ENCODE measurements around the gene NAV2.
"Not testable (repeated sequence)": the region's sequence is repeated elsewhere in the genome, so short reads cannot be mapped to it uniquely, and the experiment has no call there.

The NAV2 gene

DNA sequence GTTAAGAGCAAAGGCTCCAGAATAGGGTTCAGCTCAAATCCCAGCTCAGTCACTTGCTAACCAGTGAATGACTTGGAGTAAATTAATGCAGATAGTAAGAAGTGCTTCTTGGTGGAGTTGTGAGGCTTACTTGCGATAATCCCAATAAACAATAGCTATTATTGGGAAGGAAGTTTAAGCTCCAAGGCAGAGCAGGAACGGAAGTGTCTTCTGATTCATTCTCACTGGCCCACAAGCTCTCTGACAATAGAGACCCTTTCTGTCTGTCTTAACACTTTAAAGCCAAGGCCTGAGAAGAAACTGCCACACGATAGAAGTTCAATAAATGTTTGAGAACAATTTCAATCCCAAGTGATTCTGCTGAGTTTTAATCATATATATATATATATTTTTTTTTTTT is 292.2 kb downstream of the NAV2 start:
- TF ChIP-seq, protein P1, sequence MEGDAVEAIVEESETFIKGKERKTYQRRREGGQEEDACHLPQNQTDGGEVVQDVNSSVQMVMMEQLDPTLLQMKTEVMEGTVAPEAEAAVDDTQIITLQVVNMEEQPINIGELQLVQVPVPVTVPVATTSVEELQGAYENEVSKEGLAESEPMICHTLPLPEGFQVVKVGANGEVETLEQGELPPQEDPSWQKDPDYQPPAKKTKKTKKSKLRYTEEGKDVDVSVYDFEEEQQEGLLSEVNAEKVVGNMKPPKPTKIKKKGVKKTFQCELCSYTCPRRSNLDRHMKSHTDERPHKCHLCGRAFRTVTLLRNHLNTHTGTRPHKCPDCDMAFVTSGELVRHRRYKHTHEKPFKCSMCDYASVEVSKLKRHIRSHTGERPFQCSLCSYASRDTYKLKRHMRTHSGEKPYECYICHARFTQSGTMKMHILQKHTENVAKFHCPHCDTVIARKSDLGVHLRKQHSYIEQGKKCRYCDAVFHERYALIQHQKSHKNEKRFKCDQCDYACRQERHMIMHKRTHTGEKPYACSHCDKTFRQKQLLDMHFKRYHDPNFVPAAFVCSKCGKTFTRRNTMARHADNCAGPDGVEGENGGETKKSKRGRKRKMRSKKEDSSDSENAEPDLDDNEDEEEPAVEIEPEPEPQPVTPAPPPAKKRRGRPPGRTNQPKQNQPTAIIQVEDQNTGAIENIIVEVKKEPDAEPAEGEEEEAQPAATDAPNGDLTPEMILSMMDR (conservative IDR thresholded peaks at IDR 0.05; ENCODE audit: low read length) = no peak
- no peak for DNase-seq (ENCODE audit: low read depth)
- no peak overlapping the region for H3K4me3 ChIP-seq (ENCODE audit: low read length)

DNA sequence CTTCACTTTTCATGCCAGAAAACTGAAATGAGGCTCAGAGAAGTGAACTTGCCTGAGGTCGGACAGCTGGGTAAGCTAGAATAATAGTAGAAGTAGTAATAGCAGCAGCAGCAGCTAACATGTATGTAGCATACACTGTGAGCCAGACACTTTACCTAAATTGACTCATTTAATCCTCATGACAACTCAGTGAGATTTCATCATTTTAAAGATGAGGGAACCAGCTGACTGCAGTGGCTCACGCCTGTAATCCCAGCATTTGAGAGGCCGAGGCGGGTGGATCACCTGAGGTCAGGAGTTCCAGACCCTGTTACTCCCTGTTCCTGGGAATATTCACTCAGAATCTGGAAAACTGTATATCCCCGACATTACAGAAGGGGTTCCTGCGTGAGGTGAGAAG is 293.1 kb downstream of the NAV2 start:
- DNase-seq (ENCODE audit: low read depth) = no peak
- H3K4me3 ChIP-seq (ENCODE audit: low read length) = no peak overlapping the region
- TF ChIP-seq, protein P1 (conservative IDR thresholded peaks at IDR 0.05; ENCODE audit: low read length) = no peak

DNA sequence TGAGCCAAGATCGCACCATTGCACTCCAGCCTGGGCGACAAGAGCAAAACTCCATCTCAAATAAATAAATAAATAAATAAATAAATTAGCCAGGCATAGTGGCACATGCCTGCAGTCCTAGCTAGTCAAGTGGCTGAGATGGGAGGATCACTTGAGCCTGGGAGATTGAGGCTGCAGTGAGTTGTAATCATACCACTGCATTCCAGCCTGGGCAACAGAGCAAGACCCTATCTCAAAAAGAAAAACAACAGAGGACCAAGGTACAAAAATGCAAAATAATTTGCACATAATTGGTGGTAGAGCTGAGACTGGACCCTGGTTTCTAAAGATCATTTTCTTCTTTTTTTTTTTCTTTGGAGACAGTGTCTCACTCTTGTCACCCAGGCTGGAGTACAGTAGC is 294.0 kb downstream of the NAV2 start:
- DNase-seq (ENCODE audit: low read depth); H3K4me3 ChIP-seq (ENCODE audit: low read length): not testable (repeated sequence)

DNA sequence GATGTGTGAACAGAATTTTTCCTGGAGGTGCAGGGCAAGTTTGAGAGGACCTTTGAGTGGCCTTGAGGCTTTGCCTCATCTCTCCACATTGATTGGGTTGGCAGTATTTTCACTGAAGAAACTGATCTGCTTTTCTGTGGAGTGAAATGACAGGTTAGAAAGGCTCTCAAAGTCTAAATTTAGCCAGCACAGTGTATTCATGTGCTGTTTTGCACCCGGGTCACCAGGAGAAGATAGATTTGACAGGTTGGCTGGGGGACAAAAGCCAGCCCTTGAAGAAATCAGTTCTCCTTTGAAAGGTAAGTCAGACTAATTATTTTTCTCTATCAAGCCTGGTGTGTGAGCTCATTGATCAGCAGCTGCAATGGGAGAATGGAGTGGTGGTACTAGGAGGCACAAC is 294.7 kb downstream of the NAV2 start:
- DNase-seq (ENCODE audit: low read depth) = no peak
- TF ChIP-seq, protein P1 (conservative IDR thresholded peaks at IDR 0.05; ENCODE audit: low read length) = no peak
- H3K4me3 ChIP-seq (ENCODE audit: low read length) = no peak overlapping the region

DNA sequence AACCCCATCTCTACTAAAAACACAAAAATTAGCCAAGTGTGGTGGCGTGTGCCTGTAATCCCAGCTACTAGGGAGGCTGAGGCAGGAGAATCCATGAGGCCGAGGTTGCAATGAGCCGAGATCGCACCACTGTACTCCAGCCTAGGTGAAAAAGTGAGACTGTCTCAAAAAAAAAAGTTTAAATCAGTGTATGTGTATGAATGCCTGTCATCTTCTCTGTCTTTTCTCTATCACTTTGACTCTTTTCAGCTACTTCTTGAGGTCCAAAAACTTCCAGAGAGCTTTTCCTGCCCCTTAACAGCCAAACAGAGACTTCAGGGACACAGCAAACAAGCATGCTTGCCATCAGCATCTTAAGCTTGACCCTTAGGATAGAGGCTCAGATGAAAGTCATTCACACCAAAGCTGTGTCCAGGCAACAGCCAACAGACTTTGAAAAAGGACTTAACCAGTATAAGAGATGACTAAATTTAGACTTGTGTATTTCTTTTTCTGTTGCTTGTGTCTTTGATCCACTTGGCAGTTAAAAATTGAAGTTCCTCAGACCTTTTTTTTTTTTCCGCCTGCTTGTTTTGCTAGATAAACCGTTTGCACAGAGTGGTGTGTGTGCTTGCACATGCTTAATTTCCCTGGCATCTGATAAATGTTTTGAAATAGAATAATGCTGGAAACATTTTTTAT is 295.7 kb downstream of the NAV2 start:
- TF ChIP-seq, protein P1 (conservative IDR thresholded peaks at IDR 0.05; ENCODE audit: low read length) = no peak

DNA sequence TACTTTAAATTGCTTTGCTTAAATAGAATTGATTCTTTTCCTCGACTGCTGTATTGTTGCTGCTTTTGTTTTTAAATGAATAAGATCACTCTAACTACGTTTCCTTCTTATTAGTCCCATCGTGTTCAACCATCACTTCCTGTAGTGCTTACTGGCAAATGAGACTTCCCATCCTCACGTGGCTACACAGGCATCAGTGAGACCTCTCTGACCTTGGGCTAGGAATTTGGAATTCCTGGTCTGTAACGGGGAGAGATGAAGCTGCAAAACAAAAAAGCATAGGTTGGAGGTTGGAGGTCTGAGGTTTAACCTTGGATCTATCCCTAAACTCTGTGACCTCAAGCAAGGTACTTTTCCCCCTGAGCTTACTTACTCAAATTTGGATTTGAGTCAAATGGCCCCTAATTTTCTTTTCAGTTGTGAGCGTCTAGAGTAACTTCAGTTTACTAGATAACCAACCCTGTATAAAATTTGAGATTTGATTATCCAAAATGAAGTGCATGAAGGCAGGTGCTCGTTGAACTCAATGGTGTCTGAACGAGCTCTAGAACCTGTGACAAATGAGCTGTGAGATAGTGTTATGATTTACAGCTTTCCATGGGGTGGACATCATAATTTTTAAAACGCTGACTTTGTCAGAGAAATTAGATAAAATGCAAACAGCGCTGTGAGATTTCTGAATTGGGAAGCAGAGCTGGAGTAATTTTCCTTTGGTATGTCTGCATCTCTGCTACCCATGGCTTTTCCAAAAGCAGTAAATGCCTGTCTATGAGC is 296.4 kb downstream of the NAV2 start:
- TF ChIP-seq, protein P1 (conservative IDR thresholded peaks at IDR 0.05; ENCODE audit: low read length) = no peak
- no peak for DNase-seq (ENCODE audit: low read depth)
- no peak overlapping the region for H3K4me3 ChIP-seq (ENCODE audit: low read length)

More for the DNA sequence above, 295.7 kb downstream of the NAV2 start:
- H3K4me3 ChIP-seq (ENCODE audit: low read length) = no peak overlapping the region
- DNase-seq (ENCODE audit: low read depth) = no peak

DNA sequence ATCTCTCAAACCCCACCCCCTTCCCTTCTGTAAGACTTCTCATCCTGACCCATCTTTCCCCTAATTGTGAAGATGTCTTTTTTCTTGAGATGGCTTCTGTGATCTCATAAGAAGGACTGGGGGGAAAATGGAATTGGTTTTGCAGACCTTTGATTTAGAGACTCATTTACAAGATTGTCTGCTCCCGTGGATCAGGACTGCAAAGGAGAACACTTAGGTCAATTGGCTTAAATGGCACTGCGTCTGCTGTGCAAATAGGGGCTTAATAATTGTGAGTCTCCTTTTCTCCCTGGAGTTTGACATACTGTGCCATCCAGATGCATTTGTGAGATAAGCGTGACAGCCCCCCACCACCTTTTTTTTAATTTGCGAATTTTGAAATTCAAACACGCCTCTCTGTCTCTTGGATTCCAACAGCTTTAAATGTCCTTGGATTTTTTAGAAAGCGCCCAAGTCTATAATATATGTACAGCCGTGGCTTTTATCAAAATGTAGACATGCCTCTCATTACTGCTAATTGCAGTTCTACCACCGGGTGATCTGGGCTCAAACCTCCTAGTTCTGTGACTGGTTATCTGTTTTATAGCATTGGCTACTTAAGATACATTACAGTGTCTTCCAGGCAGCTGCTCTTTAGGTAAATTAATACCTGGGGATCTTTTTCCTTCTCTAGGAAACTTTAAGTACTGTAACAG is 297.7 kb downstream of the NAV2 start:
- TF ChIP-seq, protein P1 (conservative IDR thresholded peaks at IDR 0.05; ENCODE audit: low read length) = no peak
- no peak overlapping the region for H3K4me3 ChIP-seq (ENCODE audit: low read length)
- DNase-seq (ENCODE audit: low read depth) = no peak
